ENCODE results near the gene IL32. TPM values are rescaled to one million over a fixed set of nuclear protein-coding genes. Genes with fewer than 3 reads are reported as not detected.
A peak's percentile ranks its signal among the peaks of the same experiment; 100 is the strongest.

The IL32 gene
- polyA plus RNA-seq, 4 donors: 127 to 1,061 (median 507) TPM

DNA sequence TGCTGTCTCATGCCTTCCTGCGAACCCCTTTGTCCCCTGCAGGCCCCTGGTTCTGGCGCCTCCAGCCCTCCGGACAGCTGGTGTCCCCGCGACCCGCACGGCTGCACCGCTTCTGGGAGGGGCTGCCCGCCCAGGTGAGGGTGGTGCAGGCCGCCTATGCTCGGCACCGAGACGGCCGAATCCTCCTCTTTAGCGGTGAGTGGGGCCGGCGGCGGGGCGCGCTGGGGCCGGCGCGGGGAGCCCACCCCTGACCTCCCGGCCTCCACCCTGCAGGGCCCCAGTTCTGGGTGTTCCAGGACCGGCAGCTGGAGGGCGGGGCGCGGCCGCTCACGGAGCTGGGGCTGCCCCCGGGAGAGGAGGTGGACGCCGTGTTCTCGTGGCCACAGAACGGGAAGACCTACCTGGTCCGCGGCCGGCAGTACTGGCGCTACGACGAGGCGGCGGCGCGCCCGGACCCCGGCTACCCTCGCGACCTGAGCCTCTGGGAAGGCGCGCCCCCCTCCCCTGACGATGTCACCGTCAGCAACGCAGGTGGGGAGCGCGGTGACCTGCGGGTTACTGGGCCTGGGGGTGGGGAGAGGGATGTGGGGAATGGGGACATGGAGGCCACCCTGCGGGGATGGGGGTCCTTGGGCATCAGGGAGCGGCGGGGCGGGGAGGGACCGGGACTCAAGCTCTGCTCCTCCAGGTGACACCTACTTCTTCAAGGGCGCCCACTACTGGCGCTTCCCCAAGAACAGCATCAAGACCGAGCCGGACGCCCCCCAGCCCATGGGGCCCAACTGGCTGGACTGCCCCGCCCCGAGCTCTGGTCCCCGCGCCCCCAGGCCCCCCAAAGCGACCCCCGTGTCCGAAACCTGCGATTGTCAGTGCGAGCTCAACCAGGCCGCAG is 7.1 kb upstream of the IL32 start:
- no peak for FAIRE-seq
- H3K4me1 ChIP-seq (ENCODE audit: control insufficient read depth in 3 of 3, insufficient read depth in 2 of 3, low read depth in 1 of 3, low read length in 2 of 3): peaks cover 4 to 16% (median 4%) of the 10 kb centered on the region in 3 donors
- H3K4me3 ChIP-seq (ENCODE audit: low read depth in 1 of 3, low read length in 3 of 3): peak overlapping the region; percentile 88 to 94 (median 90)
- no peaks in the 10 kb centered on the region for H3K9me3 ChIP-seq (ENCODE audit: control insufficient read depth in 2 of 2, insufficient read depth in 1 of 2, low read depth in 1 of 2, low read length in 1 of 2)
- H3K27ac ChIP-seq (ENCODE audit: low read depth in 1 of 3, low read length in 2 of 3): peak overlapping the region; percentile 52 to 81 (median 77)
- no peaks in the 10 kb centered on the region for H3K27me3 ChIP-seq (ENCODE audit: control insufficient read depth in 3 of 3, insufficient read depth in 3 of 3, low read length in 3 of 3)
- H3K36me3 ChIP-seq (ENCODE audit: control insufficient read depth in 3 of 3, insufficient read depth in 2 of 3, low read depth in 1 of 3, low read length in 3 of 3): peaks cover 0 to 14% (median 0%) of the 10 kb centered on the region in 3 donors
- DNase-seq: peak; percentile 65 to 80
- 2 to 5% (median 3%) methylated on average over 44 to 77 of the region's 77 CpGs for WGBS, 3 donors

DNA sequence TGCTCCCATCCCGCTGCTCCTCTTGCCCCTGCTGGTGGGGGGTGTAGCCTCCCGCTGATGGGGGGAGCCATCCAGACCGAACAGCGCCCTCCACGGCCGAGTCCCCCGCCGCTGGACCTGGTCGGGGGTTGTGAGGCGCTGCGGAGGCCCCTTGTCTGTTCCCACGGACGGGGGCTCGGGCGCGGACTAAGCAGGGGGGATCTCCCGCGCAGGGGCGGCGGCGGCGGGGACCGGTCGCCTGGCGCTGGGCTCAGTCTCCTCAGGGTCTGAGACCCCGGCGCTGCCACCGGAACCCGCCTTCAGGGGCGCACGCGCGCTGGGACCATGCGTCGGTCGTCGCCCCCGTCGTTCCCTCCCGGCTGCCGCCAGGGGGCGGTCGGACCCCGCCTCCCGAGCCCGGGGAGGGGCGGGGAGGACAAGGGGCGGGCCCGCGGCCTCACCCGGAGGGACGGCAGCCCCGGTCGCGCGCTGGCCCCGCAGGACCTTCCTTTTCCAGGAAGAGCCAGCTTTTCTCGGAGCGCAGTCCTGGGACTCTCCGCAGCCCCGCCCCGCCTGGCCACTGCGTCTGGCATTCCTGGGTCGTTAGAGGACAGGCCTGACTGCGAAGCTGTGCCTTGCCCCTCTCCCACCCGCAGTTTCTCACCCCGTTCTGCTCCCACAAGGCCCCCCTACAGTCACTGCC is 6.3 kb upstream of the IL32 start:
- no peaks in the 10 kb centered on the region for H3K27me3 ChIP-seq (ENCODE audit: control insufficient read depth in 3 of 3, insufficient read depth in 3 of 3, low read length in 3 of 3)
- 0 to 1% (median 0%) methylated on average over 39 to 67 of the region's 67 CpGs for WGBS, 3 donors
- peak overlapping the region; percentile 88 to 94 (median 90) for H3K4me3 ChIP-seq (ENCODE audit: low read depth in 1 of 3, low read length in 3 of 3)
- H3K36me3 ChIP-seq (ENCODE audit: control insufficient read depth in 3 of 3, insufficient read depth in 2 of 3, low read depth in 1 of 3, low read length in 3 of 3): peaks cover 0 to 10% (median 0%) of the 10 kb centered on the region in 3 donors
- DNase-seq (peak; percentile 88 to 96), FAIRE-seq (no peak)
- peak overlapping the region; percentile 90 to 95 (median 92) for H3K27ac ChIP-seq (ENCODE audit: low read depth in 1 of 3, low read length in 2 of 3)
- H3K9me3 ChIP-seq (ENCODE audit: control insufficient read depth in 2 of 2, insufficient read depth in 1 of 2, low read depth in 1 of 2, low read length in 1 of 2): no peaks in the 10 kb centered on the region
- H3K4me1 ChIP-seq (ENCODE audit: control insufficient read depth in 3 of 3, insufficient read depth in 2 of 3, low read depth in 1 of 3, low read length in 2 of 3): peaks cover 4 to 23% (median 4%) of the 10 kb centered on the region in 3 donors

DNA sequence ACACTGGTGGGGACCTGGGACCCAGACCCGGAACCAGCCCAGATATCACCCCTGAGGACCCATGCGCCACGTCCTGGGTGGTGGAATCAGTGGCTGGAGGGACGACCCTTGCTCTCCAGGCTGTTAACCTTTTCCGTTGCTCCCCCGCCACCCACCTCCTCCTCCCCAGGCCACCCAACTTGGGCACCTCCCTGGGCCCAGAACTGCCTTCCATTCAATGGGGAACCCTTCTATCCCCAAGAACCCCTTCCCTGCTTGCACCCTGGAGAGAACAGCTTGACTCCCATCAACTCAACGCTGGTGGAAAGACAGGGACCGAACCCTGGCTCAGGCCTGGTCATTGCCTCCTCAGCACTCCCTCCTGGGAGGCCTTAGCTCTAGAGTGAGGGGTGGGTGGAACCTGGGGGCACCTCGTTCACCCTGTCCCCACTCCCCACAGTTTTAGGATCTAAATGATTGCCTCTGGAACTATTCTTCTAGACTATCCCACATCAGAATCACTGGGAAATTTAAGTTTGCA is 5.7 kb upstream of the IL32 start:
- WGBS, 3 donors: 48 to 52% (median 52%) methylated on average over 9 of the region's 9 CpGs
- H3K27ac ChIP-seq (ENCODE audit: low read depth in 1 of 3, low read length in 2 of 3): peak overlapping the region; percentile 90 to 95 (median 92)
- peaks cover 4 to 28% (median 7%) of the 10 kb centered on the region in 3 donors for H3K4me1 ChIP-seq (ENCODE audit: control insufficient read depth in 3 of 3, insufficient read depth in 2 of 3, low read depth in 1 of 3, low read length in 2 of 3)
- H3K9me3 ChIP-seq (ENCODE audit: control insufficient read depth in 2 of 2, insufficient read depth in 1 of 2, low read depth in 1 of 2, low read length in 1 of 2): no peaks in the 10 kb centered on the region
- DNase-seq (no peak), FAIRE-seq (no peak)
- H3K27me3 ChIP-seq (ENCODE audit: control insufficient read depth in 3 of 3, insufficient read depth in 3 of 3, low read length in 3 of 3): no peaks in the 10 kb centered on the region
- peaks cover 0 to 8% (median 0%) of the 10 kb centered on the region in 3 donors for H3K36me3 ChIP-seq (ENCODE audit: control insufficient read depth in 3 of 3, insufficient read depth in 2 of 3, low read depth in 1 of 3, low read length in 3 of 3)
- H3K4me3 ChIP-seq (ENCODE audit: low read depth in 1 of 3, low read length in 3 of 3): peak overlapping the region; percentile 48 to 94 (median 88)

DNA sequence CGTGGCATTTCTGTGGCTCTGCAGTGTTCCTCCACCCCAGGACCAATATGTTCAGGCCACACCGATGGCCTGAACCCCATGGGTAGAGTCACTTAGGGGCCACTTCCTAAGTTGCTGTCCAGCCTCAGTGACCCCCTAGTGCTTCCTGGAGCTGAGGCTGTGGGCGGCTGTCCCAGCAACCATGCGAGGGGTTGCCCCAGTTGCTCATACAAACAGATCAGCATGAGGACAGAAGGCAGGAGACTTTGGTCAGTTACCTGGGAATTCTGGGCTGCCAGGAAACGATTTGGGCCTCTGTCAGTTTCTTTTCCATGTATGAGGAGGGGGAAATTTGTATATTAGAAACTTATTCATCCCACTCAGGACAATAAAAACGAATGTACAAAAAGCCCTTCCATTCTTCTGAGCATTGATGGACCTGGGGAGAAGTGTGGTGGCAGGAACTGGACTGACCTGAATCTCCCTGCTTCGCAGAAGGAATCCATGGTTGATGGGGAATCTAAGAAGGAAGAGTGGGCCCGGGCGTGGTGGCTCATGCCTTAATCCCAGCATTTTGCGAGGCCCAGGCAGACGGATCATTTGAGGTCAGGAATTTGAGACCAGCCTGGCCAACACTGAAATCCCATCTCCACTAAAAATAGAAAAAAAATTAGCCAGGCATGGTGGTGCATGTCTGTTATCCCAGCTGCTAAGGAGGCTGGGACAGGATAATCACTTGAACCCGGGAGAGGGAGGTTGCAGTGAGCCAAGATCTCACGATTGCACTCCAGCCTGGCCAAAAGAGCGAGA is 4.9 kb upstream of the IL32 start:
- DNase-seq (no peak), FAIRE-seq (no peak)
- Histone ChIP-seq H3K27me3 (ENCODE audit: control insufficient read depth in 3 of 3, insufficient read depth in 3 of 3, low read length in 3 of 3) (no peaks in the 10 kb centered on the region), H3K4me1 (ENCODE audit: control insufficient read depth in 3 of 3, insufficient read depth in 2 of 3, low read depth in 1 of 3, low read length in 2 of 3) (peaks cover 4 to 35% (median 10%) of the 10 kb centered on the region in 3 donors), H3K9me3 (ENCODE audit: control insufficient read depth in 2 of 2, insufficient read depth in 1 of 2, low read depth in 1 of 2, low read length in 1 of 2) (no peaks in the 10 kb centered on the region), H3K4me3 (ENCODE audit: low read depth in 1 of 3, low read length in 3 of 3) (no peak overlapping the region), H3K36me3 (ENCODE audit: control insufficient read depth in 3 of 3, insufficient read depth in 2 of 3, low read depth in 1 of 3, low read length in 3 of 3) (peaks cover 0 to 4% (median 0%) of the 10 kb centered on the region in 3 donors), H3K27ac (ENCODE audit: low read depth in 1 of 3, low read length in 2 of 3) (peak overlapping the region in 1 of 3 donors; percentile 95)
- WGBS, 3 donors: 78 to 85% (median 84%) methylated on average over 14 of the region's 14 CpGs

DNA sequence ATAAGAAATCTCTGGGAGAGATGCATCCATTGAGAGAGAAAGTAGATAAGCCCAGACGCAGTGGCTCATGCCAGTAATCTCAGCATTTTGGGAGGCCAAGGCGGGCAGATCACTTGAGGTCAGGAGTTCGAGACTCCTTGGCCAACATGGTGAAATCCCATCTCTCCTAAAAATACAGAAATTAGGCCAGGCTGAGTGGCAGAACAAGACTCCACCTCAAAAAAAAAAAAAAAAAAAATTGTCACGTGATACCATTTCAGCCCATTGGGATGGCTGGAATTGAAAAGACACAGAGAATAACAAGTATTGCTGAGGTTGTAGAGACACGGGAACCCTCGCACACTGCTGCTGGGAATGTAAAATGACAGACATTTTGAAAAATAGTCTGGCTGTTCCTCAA is 2.9 kb upstream of the IL32 start:
- H3K4me1 ChIP-seq (ENCODE audit: control insufficient read depth in 3 of 3, insufficient read depth in 2 of 3, low read depth in 1 of 3, low read length in 2 of 3): peaks cover 4 to 45% (median 10%) of the 10 kb centered on the region in 3 donors
- DNase-seq (no peak), FAIRE-seq (no peak)
- H3K27me3 ChIP-seq (ENCODE audit: control insufficient read depth in 3 of 3, insufficient read depth in 3 of 3, low read length in 3 of 3): no peaks in the 10 kb centered on the region
- peaks cover 0 to 10% (median 2%) of the 10 kb centered on the region in 3 donors for H3K36me3 ChIP-seq (ENCODE audit: control insufficient read depth in 3 of 3, insufficient read depth in 2 of 3, low read depth in 1 of 3, low read length in 3 of 3)
- WGBS, 3 donors: 89 to 94% (median 93%) methylated on average over 6 of the region's 6 CpGs
- no peak overlapping the region for H3K4me3 ChIP-seq (ENCODE audit: low read depth in 1 of 3, low read length in 3 of 3)
- H3K9me3 ChIP-seq (ENCODE audit: control insufficient read depth in 2 of 2, insufficient read depth in 1 of 2, low read depth in 1 of 2, low read length in 1 of 2): no peaks in the 10 kb centered on the region
- H3K27ac ChIP-seq (ENCODE audit: low read depth in 1 of 3, low read length in 2 of 3): no peak overlapping the region

- no peak overlapping the region for H3K4me3 ChIP-seq (ENCODE audit: low read depth in 1 of 3, low read length in 3 of 3)
- H3K9me3 ChIP-seq (ENCODE audit: control insufficient read depth in 2 of 2, insufficient read depth in 1 of 2, low read depth in 1 of 2, low read length in 1 of 2): no peaks in the 10 kb centered on the region
- H3K27ac ChIP-seq (ENCODE audit: low read depth in 1 of 3, low read length in 2 of 3): peak overlapping the region in 1 of 3 donors; percentile 68
- FAIRE-seq (no peak), DNase-seq (peak in 1 of 2 donors; percentile 67)
- WGBS, 3 donors: 95 to 96% (median 96%) methylated on average over 8 of the region's 8 CpGs
- peaks cover 7 to 52% (median 10%) of the 10 kb centered on the region in 3 donors for H3K4me1 ChIP-seq (ENCODE audit: control insufficient read depth in 3 of 3, insufficient read depth in 2 of 3, low read depth in 1 of 3, low read length in 2 of 3)
- no peaks in the 10 kb centered on the region for H3K27me3 ChIP-seq (ENCODE audit: control insufficient read depth in 3 of 3, insufficient read depth in 3 of 3, low read length in 3 of 3)
- H3K36me3 ChIP-seq (ENCODE audit: control insufficient read depth in 3 of 3, insufficient read depth in 2 of 3, low read depth in 1 of 3, low read length in 3 of 3): peaks cover 0 to 22% (median 6%) of the 10 kb centered on the region in 3 donors
Measured at GRCh38 chr16:3063625-3064386, 1.6 kb upstream of the IL32 start.

GRCh38 chr16:3065742-3066439 is 451 bp downstream of the IL32 start:
- H3K4me1 ChIP-seq (ENCODE audit: control insufficient read depth in 3 of 3, insufficient read depth in 2 of 3, low read depth in 1 of 3, low read length in 2 of 3): peaks cover 4 to 42% (median 6%) of the 10 kb centered on the region in 3 donors
- FAIRE-seq (no peak), DNase-seq (peak in 1 of 2 donors; percentile 37)
- peak overlapping the region; percentile 38 to 56 (median 52) for H3K4me3 ChIP-seq (ENCODE audit: low read depth in 1 of 3, low read length in 3 of 3)
- peak overlapping the region; percentile 86 to 90 (median 87) for H3K27ac ChIP-seq (ENCODE audit: low read depth in 1 of 3, low read length in 2 of 3)
- no peaks in the 10 kb centered on the region for H3K9me3 ChIP-seq (ENCODE audit: control insufficient read depth in 2 of 2, insufficient read depth in 1 of 2, low read depth in 1 of 2, low read length in 1 of 2)
- H3K27me3 ChIP-seq (ENCODE audit: control insufficient read depth in 3 of 3, insufficient read depth in 3 of 3, low read length in 3 of 3): no peaks in the 10 kb centered on the region
- 11 to 46% (median 14%) methylated on average over 24 to 26 of the region's 26 CpGs for WGBS, 3 donors
- peaks cover 0 to 31% (median 11%) of the 10 kb centered on the region in 3 donors for H3K36me3 ChIP-seq (ENCODE audit: control insufficient read depth in 3 of 3, insufficient read depth in 2 of 3, low read depth in 1 of 3, low read length in 3 of 3)
